ENCODE data around the gene NUP43. TPM values are rescaled to one million over a fixed set of nuclear protein-coding genes. Genes with fewer than 3 reads are reported as not detected.

NUP43 gene
- total RNA-seq, 1 donor from 2014 or later = 29.7 TPM

GRCh38 chr6:149777624-149778023 is 31.3 kb upstream of the NUP43 start:
- no peak for DNase-seq

DNA sequence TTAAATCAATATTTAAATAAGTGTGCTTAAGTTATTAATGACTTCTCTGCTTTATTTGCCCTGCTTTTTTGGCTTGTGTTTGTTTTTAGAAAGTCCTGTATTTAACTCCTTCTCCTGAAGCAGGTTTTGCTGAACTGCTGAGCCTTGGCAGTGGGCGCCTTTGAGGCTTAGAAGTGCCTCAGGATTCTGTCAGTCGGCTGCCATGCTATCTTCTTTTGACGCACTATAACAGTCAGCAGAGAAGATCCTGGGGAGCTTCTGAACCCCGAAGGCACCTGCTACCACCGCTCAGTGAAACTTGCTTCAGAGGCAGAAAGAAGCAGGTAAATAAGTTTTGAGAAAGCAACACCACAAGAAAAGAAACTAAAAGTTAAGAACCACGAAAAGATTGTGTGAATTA is 25.6 kb upstream of the NUP43 start:
- H3K4me3 ChIP-seq = peak overlapping the region; percentile 32
- H3K27me3 ChIP-seq (ENCODE audit: low read depth) = no peaks in the 10 kb centered on the region
- peaks cover 64% of the 10 kb centered on the region for H3K36me3 ChIP-seq
- H3K9me3 ChIP-seq (replicated peaks) = no peaks in the 10 kb centered on the region
- no peak for DNase-seq
- intact Hi-C loops (cut with micrococcal nuclease) = no loop called here
- peaks cover 5% of the 10 kb centered on the region for H3K4me1 ChIP-seq
- peak overlapping the region; percentile 64 for H3K27ac ChIP-seq (replicated peaks)
- no peak for TF ChIP-seq CTCF (IDR thresholded peaks at IDR 0.05; ENCODE audit: borderline replicate concordance)

More at GRCh38 chr6:149777624-149778023, 31.3 kb upstream of the NUP43 start:
- no peak for TF ChIP-seq CTCF (IDR thresholded peaks at IDR 0.05; ENCODE audit: borderline replicate concordance)
- Histone ChIP-seq H3K27ac (replicated peaks) (no peak overlapping the region), H3K27me3 (ENCODE audit: low read depth) (no peaks in the 10 kb centered on the region), H3K9me3 (replicated peaks) (no peaks in the 10 kb centered on the region), H3K36me3 (peaks cover 50% of the 10 kb centered on the region), H3K4me1 (peaks cover 11% of the 10 kb centered on the region), H3K4me3 (no peak overlapping the region)
- intact Hi-C loops (cut with micrococcal nuclease) = no loop called here

GRCh38 chr6:149771185-149771584 is 24.9 kb upstream of the NUP43 start:
- H3K4me3 ChIP-seq = no peak overlapping the region
- H3K27me3 ChIP-seq (ENCODE audit: low read depth) = no peaks in the 10 kb centered on the region
- TF ChIP-seq CTCF (IDR thresholded peaks at IDR 0.05; ENCODE audit: borderline replicate concordance) = no peak
- H3K27ac ChIP-seq (replicated peaks) = peak overlapping the region; percentile 64
- intact Hi-C loops (cut with micrococcal nuclease) = no loop called here
- H3K4me1 ChIP-seq = peaks cover 5% of the 10 kb centered on the region
- peaks cover 67% of the 10 kb centered on the region for H3K36me3 ChIP-seq
- DNase-seq = no peak
- peaks cover 5% of the 10 kb centered on the region for H3K9me3 ChIP-seq (replicated peaks)

GRCh38 chr6:149769676-149770075 is 23.3 kb upstream of the NUP43 start:
- H3K4me3 ChIP-seq = no peak overlapping the region
- H3K9me3 ChIP-seq (replicated peaks) = peaks cover 12% of the 10 kb centered on the region
- no peak for TF ChIP-seq CTCF (IDR thresholded peaks at IDR 0.05; ENCODE audit: borderline replicate concordance)
- H3K4me1 ChIP-seq = peaks cover 5% of the 10 kb centered on the region
- no peaks in the 10 kb centered on the region for H3K27me3 ChIP-seq (ENCODE audit: low read depth)
- intact Hi-C loops (cut with micrococcal nuclease) = no loop called here
- no peak for DNase-seq
- no peak overlapping the region for H3K27ac ChIP-seq (replicated peaks)
- peaks cover 61% of the 10 kb centered on the region for H3K36me3 ChIP-seq

DNA sequence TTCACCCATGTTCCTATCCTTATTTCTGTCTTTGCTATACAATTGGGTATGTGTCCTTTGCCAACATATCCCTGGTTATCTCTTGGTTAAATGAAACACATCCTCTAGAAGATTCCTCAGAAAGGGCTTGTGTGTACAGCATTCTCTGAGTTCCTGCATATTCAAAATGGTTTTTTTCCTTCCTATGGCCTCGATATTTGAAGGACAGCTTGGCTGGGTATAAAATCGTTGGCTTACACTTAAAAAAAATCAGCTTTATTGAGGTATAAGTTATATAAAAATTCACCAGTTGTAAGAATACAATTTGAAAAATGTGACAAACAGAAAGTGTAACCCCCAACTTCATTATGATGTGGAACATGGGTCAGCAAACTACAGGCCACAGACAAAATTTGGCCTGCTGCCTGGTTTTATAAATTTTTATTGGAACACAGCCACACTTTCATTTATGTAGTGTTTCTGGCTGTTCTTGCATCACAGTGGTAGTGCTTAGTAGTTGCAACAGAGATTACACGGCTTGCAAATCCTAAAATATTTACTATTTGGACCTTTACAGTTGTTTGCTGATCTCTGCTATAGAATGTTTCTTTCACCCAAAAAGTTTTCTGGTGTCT is 19.9 kb upstream of the NUP43 start:
- no peak overlapping the region for H3K27ac ChIP-seq (replicated peaks)
- H3K27me3 ChIP-seq (ENCODE audit: low read depth) = no peaks in the 10 kb centered on the region
- DNase-seq = no peak
- peaks cover 12% of the 10 kb centered on the region for H3K9me3 ChIP-seq (replicated peaks)
- peaks cover 7% of the 10 kb centered on the region for H3K4me1 ChIP-seq
- TF ChIP-seq CTCF (IDR thresholded peaks at IDR 0.05; ENCODE audit: borderline replicate concordance) = no peak
- intact Hi-C loops (cut with micrococcal nuclease) = no loop called here
- H3K4me3 ChIP-seq = no peak overlapping the region
- peaks cover 30% of the 10 kb centered on the region for H3K36me3 ChIP-seq

Data from left ventricle myocardium inferior (tissue), 1 donor.